Measurements from ENCODE around the gene EMILIN2.
"Not testable (repeated sequence)": the region's sequence is repeated elsewhere in the genome, so short reads cannot be mapped to it uniquely, and the experiment has no call there.

Gene EMILIN2

GRCh38 chr18:2901423-2901985, 54.7 kb downstream of the EMILIN2 start:
- no peak for DNase-seq

GRCh38 chr18:2902327-2902726, 55.5 kb downstream of the EMILIN2 start:
- DNase-seq = no peak

- no peak for DNase-seq
Observed at GRCh38 chr18:2903006-2903405, 56.2 kb downstream of the EMILIN2 start.

GRCh38 chr18:2905854-2906703, 59.3 kb downstream of the EMILIN2 start:
- DNase-seq = no peak

GRCh38 chr18:2906704-2907549, 60.1 kb downstream of the EMILIN2 start:
- no peak for DNase-seq

GRCh38 chr18:2907550-2908135, 60.8 kb downstream of the EMILIN2 start:
- DNase-seq = no peak

GRCh38 chr18:2908166-2908945, 61.5 kb downstream of the EMILIN2 start:
- DNase-seq = no peak

GRCh38 chr18:2908946-2909335, 62.1 kb downstream of the EMILIN2 start:
- no peak for DNase-seq

- DNase-seq = no peak
Observed at GRCh38 chr18:2909431-2910140, 62.8 kb downstream of the EMILIN2 start.

- no peak for DNase-seq
Observed at GRCh38 chr18:2910261-2910660, 63.5 kb downstream of the EMILIN2 start.

- DNase-seq = no peak
Observed at GRCh38 chr18:2910751-2911425, 64.1 kb downstream of the EMILIN2 start.

GRCh38 chr18:2911533-2911932, 64.7 kb downstream of the EMILIN2 start:
- no peak for DNase-seq

- no peak for DNase-seq
Observed at GRCh38 chr18:2912357-2913299, 65.8 kb downstream of the EMILIN2 start.

GRCh38 chr18:2913398-2914005, 66.7 kb downstream of the EMILIN2 start:
- no peak for DNase-seq

GRCh38 chr18:2914185-2914880, 67.5 kb downstream of the EMILIN2 start:
- no peak for DNase-seq

- no peak for DNase-seq
Observed at GRCh38 chr18:2914881-2915240, 68.1 kb downstream of the EMILIN2 start.

- DNase-seq = not testable (repeated sequence)
Observed at GRCh38 chr18:2915486-2915885, 68.7 kb downstream of the EMILIN2 start.

GRCh38 chr18:2916184-2916583, 69.4 kb downstream of the EMILIN2 start:
- no peak for DNase-seq
